A673 (cell line): ENCODE results near the gene SP140L.

Experiments
- CTCF ChIP-seq: fragments of 300-800, 200-600 bp; sonication (generic); conservative IDR thresholded peaks from 2 replicates; pipeline ENCODE4 v1.5.1; 2017; ENCODE audit warnings: low read depth, mild to moderate bottlenecking, antibody characterized with exemption, low read length, moderate library complexity, mixed read lengths
- EZH2 ChIP-seq: fragments of 200-600 bp; sonication (generic); IDR thresholded peaks from 2 replicates; pipeline ENCODE4 v1.6.1; 2017; ENCODE audit warnings: borderline replicate concordance, low read depth, mild to moderate bottlenecking, mixed read lengths, antibody characterized with exemption, low read length; ENCODE audit not compliant: poor library complexity, severe bottlenecking

DNA sequence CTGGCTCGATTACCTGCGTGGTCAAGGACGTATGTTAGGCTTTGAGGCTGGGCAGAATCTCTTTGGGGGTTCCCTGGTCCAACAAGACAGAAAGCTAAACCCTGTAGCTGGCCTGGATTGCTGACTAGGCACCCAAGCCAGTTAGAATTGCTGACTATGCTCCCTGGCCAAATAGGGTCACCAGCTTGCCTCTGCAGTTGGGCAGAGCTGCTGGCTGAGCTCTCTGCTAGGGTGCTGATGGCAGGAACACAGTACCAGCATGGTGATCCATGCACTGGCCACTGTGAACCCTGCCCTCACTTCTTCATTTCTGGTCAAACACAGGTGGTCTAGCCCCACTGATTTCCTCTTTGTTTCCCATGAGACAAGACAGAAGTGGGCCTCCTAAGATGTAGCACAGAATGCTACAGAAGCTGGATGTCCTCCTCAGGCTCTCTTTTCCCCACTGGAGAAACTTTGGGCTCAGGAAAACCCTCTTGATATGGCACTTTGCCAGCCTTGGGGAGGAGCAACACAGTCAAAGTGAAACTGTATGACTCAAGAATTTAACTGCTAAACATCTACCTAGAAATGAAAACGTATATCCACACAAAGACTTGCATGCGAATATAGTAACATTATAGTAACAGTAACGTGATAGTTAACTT is 20.8 kb downstream of the SP140L start:
- no peak for TF ChIP-seq CTCF
- TF ChIP-seq EZH2 = no peak
